IMR-90 (cell line): Measurements from ENCODE around the gene PROSER2. TPM values are rescaled to one million over a fixed set of nuclear protein-coding genes. Genes with fewer than 3 reads are reported as not detected.

Experiments
- ATAC-seq: fragments of 200-7000 bp; cut with Tn5 transposase; 2 replicates; pipeline ENCODE4 v1.9.1; 2020; ENCODE audit warnings: low read depth, mild to moderate bottlenecking, moderate library complexity
- BruUV-seq: library from RNA; stranded (reverse); fragments of 400-500 nt; replicated peaks from 2 replicates; lab custom pipeline; 2021; lab: Mats Ljungman, UMichigan
- CTCF ChIA-PET: fragments of 300-600 bp; formaldehyde crosslinking; extraction: SDS; loops from one replicate; lab custom pipeline; 2021; ENCODE audit warnings: antibody characterized with exemption; lab: Yijun Ruan, JAX
- POLR2A ChIA-PET: fragments of 300-600 bp; sonication (Branson Sonifier 250); formaldehyde crosslinking; loops from one replicate; lab custom pipeline; 2022; ENCODE audit warnings: antibody characterized with exemption; ENCODE audit not compliant: unreplicated experiment; lab: Charles Lee
- DNase-seq: peaks from one replicate; pipeline ENCODE4 v3.0.0; 2013
- H2AFZ ChIP-seq: replicated peaks from 2 replicates; pipeline ENCODE3; 2013; ENCODE audit warnings: low read length, mild to moderate bottlenecking; ENCODE audit not compliant: poor library complexity
- H2AK5ac ChIP-seq: 2 replicates; pipeline ENCODE4 v1.6.1; 2013; ENCODE audit warnings: low read depth, low read length, inconsistent platforms
- H2AK9ac ChIP-seq: replicated peaks from 2 replicates; pipeline ENCODE3; 2013; ENCODE audit warnings: mild to moderate bottlenecking, low read depth, low read length, moderate library complexity; ENCODE audit not compliant: poor library complexity
- H2BK120ac ChIP-seq: 2 replicates; pipeline ENCODE4 v1.6.1; 2013; ENCODE audit warnings: low read depth, low read length, inconsistent platforms
- H2BK15ac ChIP-seq: 3 replicates; pipeline ENCODE4 v1.6.1; 2013; ENCODE audit warnings: low read depth, low read length, inconsistent platforms
- H2BK20ac ChIP-seq: 2 replicates; pipeline ENCODE4 v1.6.1; 2013; ENCODE audit warnings: low read depth, mild to moderate bottlenecking, inconsistent platforms, low read length, moderate library complexity
- H2BK5ac ChIP-seq: 2 replicates; pipeline ENCODE4 v1.6.1; 2013; ENCODE audit warnings: mild to moderate bottlenecking, low read depth, low read length, inconsistent platforms; ENCODE audit not compliant: poor library complexity, severe bottlenecking
- H3K14ac ChIP-seq: replicated peaks from 2 replicates; pipeline ENCODE4 v1.6.1; 2013; ENCODE audit warnings: low read depth, low read length, inconsistent platforms
- H3K18ac ChIP-seq: 2 replicates; pipeline ENCODE4 v1.6.1; 2013; ENCODE audit warnings: low read depth, low read length, control low read depth
- H3K23ac ChIP-seq: 2 replicates; pipeline ENCODE4 v1.6.1; 2013; ENCODE audit warnings: low read depth, low read length, inconsistent platforms
- H3K27ac ChIP-seq: 2 replicates; pipeline ENCODE4 v1.5.1; 2013; ENCODE audit warnings: mild to moderate bottlenecking, control low read depth, low read length; ENCODE audit not compliant: insufficient read depth
- H3K27me3 ChIP-seq: 2 replicates; pipeline ENCODE4 v1.6.1; 2013; ENCODE audit warnings: low read length; ENCODE audit not compliant: control insufficient read depth, insufficient read depth
- H3K36me3 ChIP-seq: 2 replicates; pipeline ENCODE4 v1.6.1; 2013; ENCODE audit warnings: low read length, mixed read lengths; ENCODE audit not compliant: control insufficient read depth, insufficient read depth
- H3K4ac ChIP-seq: 2 replicates; pipeline ENCODE4 v1.6.1; 2013; ENCODE audit warnings: low read depth, low read length, inconsistent platforms
- H3K4me1 ChIP-seq: 2 replicates; pipeline ENCODE4 v1.6.1; 2013; ENCODE audit warnings: low read length, mixed read lengths; ENCODE audit not compliant: control insufficient read depth, insufficient read depth
- H3K4me2 ChIP-seq: 2 replicates; pipeline ENCODE4 v1.6.1; 2013; ENCODE audit warnings: low read depth, mild to moderate bottlenecking, control low read depth, low read length, moderate library complexity
- H3K4me3 ChIP-seq: 2 replicates; pipeline ENCODE4 v1.5.1; 2013; ENCODE audit warnings: low read depth, mild to moderate bottlenecking, control low read depth, low read length, moderate library complexity; ENCODE audit not compliant: insufficient read depth
- H3K56ac ChIP-seq: 2 replicates; pipeline ENCODE4 v1.6.1; 2013; ENCODE audit warnings: low read length, inconsistent platforms; ENCODE audit not compliant: insufficient read depth; ENCODE audit errors: extremely low read depth
- H3K79me1 ChIP-seq, 2 experiments: 2 replicates each; pipeline ENCODE4 v1.6.1; 2013; ENCODE audit warnings: low read length in 2 of 2, inconsistent platforms in 1 of 2, low read depth in 1 of 2
- H3K9ac ChIP-seq: 2 replicates; pipeline ENCODE4 v1.6.1; 2013; ENCODE audit warnings: low read depth, low read length, control low read depth
- H3K9me1 ChIP-seq: 2 replicates; pipeline ENCODE4 v1.6.1; 2013; ENCODE audit warnings: low read length, inconsistent platforms; ENCODE audit not compliant: insufficient read depth
- H3K9me3 ChIP-seq: 2 replicates; pipeline ENCODE4 v1.6.1; 2013; ENCODE audit warnings: low read length; ENCODE audit not compliant: control insufficient read depth, insufficient read depth
- H4K20me1 ChIP-seq: 2 replicates; pipeline ENCODE4 v1.6.1; 2013; ENCODE audit warnings: low read length, inconsistent platforms; ENCODE audit not compliant: insufficient read depth
- H4K5ac ChIP-seq: 2 replicates; pipeline ENCODE4 v1.6.1; 2013; ENCODE audit warnings: mild to moderate bottlenecking, low read depth, low read length, control low read depth
- H4K8ac ChIP-seq, 2 experiments: 2 replicates each; pipeline ENCODE4 v1.6.1; 2013; ENCODE audit warnings: low read depth in 2 of 2, low read length in 2 of 2, control low read depth in 1 of 2, inconsistent platforms in 1 of 2
- H4K91ac ChIP-seq: 2 replicates; pipeline ENCODE4 v1.6.1; 2013; ENCODE audit warnings: low read depth, low read length, inconsistent platforms; ENCODE audit not compliant: insufficient read depth
- RFX5 ChIP-seq: IDR thresholded peaks from 2 replicates; pipeline ENCODE4 v1.8.0; 2012; ENCODE audit warnings: low read depth, mild to moderate bottlenecking, low read length, moderate library complexity
- SMC3 ChIP-seq: fragments of 150-350 bp; IDR thresholded peaks from 2 replicates; pipeline ENCODE4 v1.6.1; 2016; ENCODE audit warnings: low read depth, mild to moderate bottlenecking, antibody characterized with exemption, low read length, moderate library complexity
- WGBS, 2 experiments: methylation state at CpG; one replicate each; pipeline versions ENCODE4 v1.1.5 to v1.1.7; 2013; ENCODE audit warnings: missing lambda C conversion rate in 2 of 2; ENCODE audit not compliant: insufficient read length in 1 of 2; ENCODE audit errors: extremely low coverage in 2 of 2; 5-methylcytosine and 5-hydroxymethylcytosine counted together
- dilution Hi-C: fragments of 300-500 bp; cut with HindIII; formaldehyde crosslinking; loops from one replicate; pipeline ENCODE4 v1.14.3; 2018; ENCODE audit warnings: low sequenced_read_pairs; ENCODE audit not compliant: unreplicated experiment
- in situ Hi-C: fragments of 300-500 bp; cut with MboI; formaldehyde crosslinking; loops from 3 replicates; pipeline ENCODE4 v1.14.3; 2019; ENCODE audit warnings: low sequenced_read_pairs, inconsistent platforms, mixed read lengths
- intact Hi-C: fragments of 100-400 bp; cut with micrococcal nuclease; formaldehyde crosslinking; loops from 2 replicates; pipeline ENCODE4 v1.10.0; 2022
- polyA plus RNA-seq, 3 experiments: library from polyadenylated mRNA; depleted of rRNA; stranded (reverse); fragments of >200 nt; gene quantifications; 2 replicates each; pipeline ENCODE4 v1.2.3, GENCODE V29; 2012; ENCODE audit warnings: low replicate concordance in 1 of 3
- total RNA-seq: library from RNA; depleted of rRNA; stranded (reverse); fragments of >200 nt; gene quantifications from 2 replicates; pipeline ENCODE4 v1.2.3, GENCODE V29; 2012

The PROSER2 gene
- total and polyA plus RNA-seq, 2 of the 4 experiments (the other 2 are of a cell fraction), result 1.4 to 2.0 TPM

DNA sequence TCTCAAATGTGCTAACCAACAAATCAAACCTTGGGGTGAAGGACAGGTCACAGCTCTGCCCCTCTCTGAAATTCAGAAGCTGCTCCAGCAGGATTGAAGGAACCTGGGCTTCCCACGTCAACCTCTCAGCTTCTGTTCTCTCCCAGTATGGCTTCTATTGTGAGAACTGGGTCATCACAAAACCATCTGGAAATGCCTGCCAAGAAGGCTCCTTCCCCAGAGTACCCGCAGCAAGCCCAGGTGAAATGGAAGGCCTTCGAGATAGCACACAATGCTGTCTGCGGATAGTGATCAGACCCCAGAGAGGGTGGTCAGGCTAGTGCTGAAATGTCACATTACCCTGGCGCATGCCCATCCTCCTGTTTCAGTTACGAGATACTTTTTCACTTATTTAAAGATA is 16.4 kb upstream of the PROSER2 start:
- in situ Hi-C loops (no loop called here), dilution Hi-C loops (no loop called here), intact Hi-C loops (no loop called here)
- 0 out of 2 replicates have a peak, but pooled peaks cover 4% of the 10 kb centered on the region for H3K9me1 ChIP-seq
- no peaks in the 10 kb centered on the region for H3K36me3 ChIP-seq
- H3K79me1 ChIP-seq, result no peaks in the 10 kb centered on the region
- no peaks in the 10 kb centered on the region for H3K9me3 ChIP-seq
- H3K9ac ChIP-seq, result no peak overlapping the region
- 100% methylated on average over 1 of the region's 6 CpGs; no CpG with 5 or more reads in 1 of the 2 experiments for WGBS, 2 experiments
- ATAC-seq (no peak), DNase-seq (no peak)
- no peak overlapping the region for H3K4ac ChIP-seq
- ChIA-PET CTCF (no interaction called here), POLR2A (no interaction called here)
- no peak for TF ChIP-seq RFX5
- TF ChIP-seq SMC3, result no peak
- no peak overlapping the region for H2AFZ ChIP-seq
- H2BK5ac ChIP-seq, result no peak overlapping the region
- no peak overlapping the region for H3K56ac ChIP-seq
- no peak overlapping the region for H3K23ac ChIP-seq
- H3K4me2 ChIP-seq, result no peak overlapping the region
- H2AK9ac ChIP-seq, result no peak overlapping the region
- peaks cover 4% of the 10 kb centered on the region; the same call in 1 of the 2 replicates for H3K4me1 ChIP-seq
- no peak overlapping the region for H3K4me3 ChIP-seq
- H2BK15ac ChIP-seq, result no peak overlapping the region
- H4K8ac ChIP-seq, result no peak overlapping the region
- H3K27me3 ChIP-seq, result peaks cover 3% of the 10 kb centered on the region; the same call in 1 of the 2 replicates
- H4K91ac ChIP-seq, result no peak overlapping the region
- no peaks in the 10 kb centered on the region for H4K20me1 ChIP-seq
- no peak overlapping the region for H3K27ac ChIP-seq
- no peak overlapping the region for H2BK20ac ChIP-seq
- no peak overlapping the region for H3K14ac ChIP-seq
- H2AK5ac ChIP-seq, result no peak overlapping the region
- BruUV-seq, result no TSS peak
- no peak overlapping the region for H2BK120ac ChIP-seq
- H3K18ac ChIP-seq, result no peak overlapping the region
- no peak overlapping the region for H4K5ac ChIP-seq
